ENCODE measurements around the gene ADGRA1. TPM values are rescaled to one million over a fixed set of nuclear protein-coding genes. Genes with fewer than 3 reads are reported as not detected.
"Not testable (repeated sequence)": the region's sequence is repeated elsewhere in the genome, so short reads cannot be mapped to it uniquely, and the experiment has no call there.

The ADGRA1 gene
- total RNA-seq, 4 donors from 2014 or later, result 0.13 TPM; not detected in 3

GRCh38 chr10:133135116-133135465, 47.4 kb downstream of the ADGRA1 start:
- Histone ChIP-seq H3K27ac (no peak overlapping the region), H3K36me3 (no peaks in the 10 kb centered on the region), H3K9me3 (no peaks in the 10 kb centered on the region), H3K4me1 (no peaks in the 10 kb centered on the region), H3K4me3 (no peak overlapping the region), H3K27me3 (peaks cover 24% of the 10 kb centered on the region)
- no CpG with 5 or more reads among the region's 8 CpGs for WGBS, 2 donors (ENCODE audit: low coverage in 1 of 2)
- TF ChIP-seq EP300 (IDR thresholded peaks at IDR 0.05) (no peak), CTCF (IDR thresholded peaks at IDR 0.05) (no peak), POLR2AphosphoS5 (IDR thresholded peaks at IDR 0.05) (no peak), POLR2A (IDR thresholded peaks at IDR 0.05) (no peak)
- no peak for ATAC-seq

- not testable (repeated sequence) for H3K4me1 ChIP-seq, H3K27ac ChIP-seq, H3K9me3 ChIP-seq, ATAC-seq, H3K36me3 ChIP-seq, H3K4me3 ChIP-seq
- peaks cover 45% of the 10 kb centered on the region for H3K27me3 ChIP-seq
- WGBS, 2 donors (ENCODE audit: low coverage in 1 of 2), result 83% methylated on average over 2 of the region's 12 CpGs; no CpG with 5 or more reads in 1 of the 2 donors
Observed at GRCh38 chr10:133137486-133138145, 49.9 kb downstream of the ADGRA1 start.

- Histone ChIP-seq H3K36me3 (no peaks in the 10 kb centered on the region), H3K27me3 (peaks cover 65% of the 10 kb centered on the region), H3K9me3 (no peaks in the 10 kb centered on the region), H3K4me1 (no peaks in the 10 kb centered on the region), H3K4me3 (no peak overlapping the region), H3K27ac (no peak overlapping the region)
- TF ChIP-seq POLR2AphosphoS5 (IDR thresholded peaks at IDR 0.05) (no peak), EP300 (IDR thresholded peaks at IDR 0.05) (no peak), POLR2A (IDR thresholded peaks at IDR 0.05) (no peak), CTCF (IDR thresholded peaks at IDR 0.05) (no peak)
- no peak for ATAC-seq
- no CpG with 5 or more reads among the region's 17 CpGs for WGBS, 2 donors (ENCODE audit: low coverage in 1 of 2)
Observed at GRCh38 chr10:133139551-133140065, 51.9 kb downstream of the ADGRA1 start.

- Histone ChIP-seq H3K27me3 (peaks cover 74% of the 10 kb centered on the region), H3K4me3 (no peak overlapping the region), H3K36me3 (no peaks in the 10 kb centered on the region), H3K9me3 (no peaks in the 10 kb centered on the region), H3K4me1 (no peaks in the 10 kb centered on the region), H3K27ac (no peak overlapping the region)
- no peak for TF ChIP-seq POLR2A (IDR thresholded peaks at IDR 0.05)
- no peak for TF ChIP-seq EP300 (IDR thresholded peaks at IDR 0.05)
- TF ChIP-seq POLR2AphosphoS5 (IDR thresholded peaks at IDR 0.05), result no peak
- no peak for TF ChIP-seq CTCF (IDR thresholded peaks at IDR 0.05)
- whole genome bisulfite sequencing, 2 donors (ENCODE audit: low coverage in 1 of 2), result 40 to 70% methylated on average over 1 to 6 of the region's 26 CpGs
- no peak for ATAC-seq
Observed at GRCh38 chr10:133140417-133141143, 52.9 kb downstream of the ADGRA1 start.

- TF ChIP-seq CTCF (IDR thresholded peaks at IDR 0.05), result no peak
- no peak for TF ChIP-seq EP300 (IDR thresholded peaks at IDR 0.05)
- no peak for TF ChIP-seq POLR2AphosphoS5 (IDR thresholded peaks at IDR 0.05)
- no peak for TF ChIP-seq POLR2A (IDR thresholded peaks at IDR 0.05)
- ATAC-seq, result no peak
- no CpG with 5 or more reads among the region's 28 CpGs for WGBS, 2 donors (ENCODE audit: low coverage in 1 of 2)
Observed at GRCh38 chr10:133141144-133141957, 53.6 kb downstream of the ADGRA1 start.

More at GRCh38 chr10:133141144-133141957, 53.6 kb downstream of the ADGRA1 start:
- Histone ChIP-seq H3K4me1 (no peaks in the 10 kb centered on the region), H3K9me3 (no peaks in the 10 kb centered on the region), H3K27ac (no peak overlapping the region), H3K36me3 (no peaks in the 10 kb centered on the region), H3K4me3 (no peak overlapping the region), H3K27me3 (peaks cover 80% of the 10 kb centered on the region)
